Calu3 (cell line): ENCODE results near the gene NUDT15. TPM values are rescaled to one million over a fixed set of nuclear protein-coding genes. Genes with fewer than 3 reads are reported as not detected.

Source experiments
- BruUV-seq: library from RNA; stranded (reverse); fragments of 400-500 nt; replicated peaks from 2 replicates; lab custom pipeline; 2021; lab: Mats Ljungman, UMichigan
- CTCF ChIA-PET: fragments of 300-600 bp; sonication (Branson Sonifier 250); formaldehyde crosslinking; loops from one replicate; lab custom pipeline; 2022; ENCODE audit warnings: antibody characterized with exemption; lab: Charles Lee
- DNase-seq: peaks from one replicate; pipeline ENCODE4 v3.0.0; 2022
- H3K27ac Mint-ChIP-seq: one replicate; pipeline ENCODE4 v1.8.0; 2022; ENCODE audit warnings: mixed read lengths; ENCODE audit not compliant: unreplicated experiment
- H3K27me3 Mint-ChIP-seq: one replicate; pipeline ENCODE4 v1.8.0; 2022; ENCODE audit warnings: mixed read lengths; ENCODE audit not compliant: unreplicated experiment
- H3K36me3 Mint-ChIP-seq: one replicate; pipeline ENCODE4 v1.8.0; 2022; ENCODE audit warnings: mild to moderate bottlenecking, moderate library complexity, mixed read lengths; ENCODE audit not compliant: insufficient read depth, unreplicated experiment
- H3K4me1 Mint-ChIP-seq: one replicate; pipeline ENCODE4 v1.8.0; 2022; ENCODE audit warnings: mild to moderate bottlenecking, low read depth, mixed read lengths; ENCODE audit not compliant: unreplicated experiment
- H3K4me3 Mint-ChIP-seq: one replicate; pipeline ENCODE4 v1.8.0; 2022; ENCODE audit warnings: mild to moderate bottlenecking, low read depth, moderate library complexity, mixed read lengths; ENCODE audit not compliant: unreplicated experiment
- H3K9me3 Mint-ChIP-seq: one replicate; pipeline ENCODE4 v1.8.0; 2022; ENCODE audit warnings: low read depth, mixed read lengths; ENCODE audit not compliant: unreplicated experiment
- intact Hi-C: fragments of 100-400 bp; cut with micrococcal nuclease; formaldehyde crosslinking; loops from one replicate; pipeline ENCODE4 v1.10.0; 2022; ENCODE audit not compliant: unreplicated experiment
- total RNA-seq: library from RNA; stranded (reverse); gene quantifications from 2 replicates; pipeline ENCODE4 v1.2.3, GENCODE V29; 2022
- TF ChIP-seq, protein P1 (sequence below): fragments of 200-600 bp; IDR thresholded peaks from one replicate; pipeline ENCODE4 v1.8.0; 2022; ENCODE audit warnings: antibody characterized with exemption; ENCODE audit not compliant: unreplicated experiment

Gene NUDT15
- total RNA-seq, 1 experiment from 2014 or later = 19.4 TPM

- H3K36me3 Mint-ChIP-seq = peaks cover 14% of the 10 kb centered on the region
- no TSS peak for BruUV-seq
- DNase-seq = no peak
- CTCF ChIA-PET = no interaction called here
- H3K27me3 Mint-ChIP-seq = no peaks in the 10 kb centered on the region
- intact Hi-C loops = no loop called here
- H3K4me3 Mint-ChIP-seq = no peak overlapping the region
- no peaks in the 10 kb centered on the region for H3K4me1 Mint-ChIP-seq
- no peaks in the 10 kb centered on the region for H3K9me3 Mint-ChIP-seq
- H3K27ac Mint-ChIP-seq = no peak overlapping the region
- TF ChIP-seq, protein P1, sequence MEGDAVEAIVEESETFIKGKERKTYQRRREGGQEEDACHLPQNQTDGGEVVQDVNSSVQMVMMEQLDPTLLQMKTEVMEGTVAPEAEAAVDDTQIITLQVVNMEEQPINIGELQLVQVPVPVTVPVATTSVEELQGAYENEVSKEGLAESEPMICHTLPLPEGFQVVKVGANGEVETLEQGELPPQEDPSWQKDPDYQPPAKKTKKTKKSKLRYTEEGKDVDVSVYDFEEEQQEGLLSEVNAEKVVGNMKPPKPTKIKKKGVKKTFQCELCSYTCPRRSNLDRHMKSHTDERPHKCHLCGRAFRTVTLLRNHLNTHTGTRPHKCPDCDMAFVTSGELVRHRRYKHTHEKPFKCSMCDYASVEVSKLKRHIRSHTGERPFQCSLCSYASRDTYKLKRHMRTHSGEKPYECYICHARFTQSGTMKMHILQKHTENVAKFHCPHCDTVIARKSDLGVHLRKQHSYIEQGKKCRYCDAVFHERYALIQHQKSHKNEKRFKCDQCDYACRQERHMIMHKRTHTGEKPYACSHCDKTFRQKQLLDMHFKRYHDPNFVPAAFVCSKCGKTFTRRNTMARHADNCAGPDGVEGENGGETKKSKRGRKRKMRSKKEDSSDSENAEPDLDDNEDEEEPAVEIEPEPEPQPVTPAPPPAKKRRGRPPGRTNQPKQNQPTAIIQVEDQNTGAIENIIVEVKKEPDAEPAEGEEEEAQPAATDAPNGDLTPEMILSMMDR = no peak
These were observed 30.5 kb downstream of the NUDT15 start for GRCh38 chr13:48068036-48068435.

- no peak overlapping the region for H3K27ac Mint-ChIP-seq
- no peak for DNase-seq
- H3K36me3 Mint-ChIP-seq = peaks cover 14% of the 10 kb centered on the region
These were observed 31.4 kb downstream of the NUDT15 start for GRCh38 chr13:48068952-48069351.

DNA sequence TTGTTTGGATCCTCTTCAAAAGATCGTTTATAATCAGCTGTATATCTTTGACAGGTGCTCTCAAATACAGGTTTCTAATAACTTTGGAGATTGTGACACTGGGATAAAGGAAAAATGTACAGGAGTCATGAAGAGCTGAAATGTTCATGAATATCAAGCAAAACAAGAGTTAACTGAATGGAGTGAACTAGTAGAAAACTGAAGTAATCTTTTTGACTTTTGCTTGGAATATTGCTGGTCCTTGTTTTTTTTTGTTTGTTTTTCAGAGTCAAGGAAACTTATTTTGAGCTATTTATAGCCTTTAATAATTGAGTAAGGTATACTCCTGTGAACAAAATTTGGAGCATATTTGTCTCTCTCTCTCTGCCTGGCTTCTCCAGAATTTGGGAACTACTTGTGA, 32.0 kb downstream of the NUDT15 start:
- no peaks in the 10 kb centered on the region for H3K4me1 Mint-ChIP-seq
- H3K4me3 Mint-ChIP-seq = no peak overlapping the region
- BruUV-seq = no TSS peak
- intact Hi-C loops = no loop called here
- TF ChIP-seq, protein P1 = no peak
- no peaks in the 10 kb centered on the region for H3K27me3 Mint-ChIP-seq
- DNase-seq = no peak
- H3K9me3 Mint-ChIP-seq = no peaks in the 10 kb centered on the region
- no peak overlapping the region for H3K27ac Mint-ChIP-seq
- H3K36me3 Mint-ChIP-seq = peaks cover 14% of the 10 kb centered on the region
- CTCF ChIA-PET = no interaction called here

More at GRCh38 chr13:48068952-48069351, 31.4 kb downstream of the NUDT15 start:
- Mint-ChIP-seq H3K4me1 (no peaks in the 10 kb centered on the region), H3K9me3 (no peaks in the 10 kb centered on the region), H3K4me3 (no peak overlapping the region), H3K27me3 (no peaks in the 10 kb centered on the region)
- TF ChIP-seq, protein P1 = no peak
- BruUV-seq = no TSS peak
- intact Hi-C loops = no loop called here
- CTCF ChIA-PET = no interaction called here

DNA sequence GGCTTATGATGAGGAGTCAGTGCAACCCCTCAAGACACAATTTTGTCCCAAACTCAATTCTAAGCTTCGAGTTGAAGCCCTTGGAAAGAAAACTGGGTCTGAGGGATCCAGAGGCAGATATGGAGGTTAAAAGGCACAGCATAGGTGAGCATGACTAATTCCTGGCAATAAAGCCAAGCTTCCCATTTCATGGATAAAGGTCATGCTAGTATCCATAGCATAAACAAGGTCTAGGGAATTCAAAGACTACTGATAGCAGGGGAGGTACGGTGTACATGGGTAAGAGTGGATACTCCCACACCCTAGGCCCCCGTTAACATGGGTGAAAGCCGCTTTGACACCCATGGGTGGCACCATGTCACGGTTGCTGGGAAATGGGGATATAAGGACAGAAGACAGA, 33.4 kb downstream of the NUDT15 start:
- no TSS peak for BruUV-seq
- H3K27ac Mint-ChIP-seq = no peak overlapping the region
- CTCF ChIA-PET = no interaction called here
- H3K4me3 Mint-ChIP-seq = no peak overlapping the region
- no peaks in the 10 kb centered on the region for H3K4me1 Mint-ChIP-seq
- intact Hi-C loops = no loop called here
- peaks cover 14% of the 10 kb centered on the region for H3K36me3 Mint-ChIP-seq
- DNase-seq = no peak
- H3K27me3 Mint-ChIP-seq = no peaks in the 10 kb centered on the region
- TF ChIP-seq, protein P1 = no peak
- H3K9me3 Mint-ChIP-seq = no peaks in the 10 kb centered on the region
